Mammary epithelial cell (primary cell): Measurements from ENCODE around the gene AUTS2.

ENCODE experiments used
- CTCF ChIP-seq, 2 donors: IDR thresholded peaks in 1 of 2; conservative IDR thresholded peaks in 1 of 2; 2 replicates each; pipeline ENCODE4 v1.5.1; 2011 to 2012; ENCODE audit warnings: inconsistent platforms in 2 of 2, low read length in 2 of 2, mild to moderate bottlenecking in 2 of 2, control low read depth in 1 of 2, low read depth in 1 of 2; ENCODE audit not compliant: insufficient read depth in 1 of 2; ENCODE audit errors: extremely low read depth in 1 of 2
- EZH2 ChIP-seq: IDR thresholded peaks from 2 replicates; pipeline ENCODE4 v1.6.1; 2012; ENCODE audit warnings: low read length, inconsistent platforms, borderline replicate concordance

GRCh38 chr7:70777251-70777650 is 1179.0 kb downstream of the AUTS2 start:
- TF ChIP-seq CTCF (conservative IDR thresholded peaks at IDR 0.05 in 1 of 2, IDR thresholded peaks at IDR 0.05 in 1 of 2; ENCODE audit: extremely low read depth in 1 of 2, insufficient read depth in 1 of 2, low read depth in 1 of 2, low read length in 2 of 2) (no peak), EZH2 (no peak)
